Endothelial cell of umbilical vein (primary cell): ENCODE measurements around the gene RHOH. TPM values are rescaled to one million over a fixed set of nuclear protein-coding genes. Genes with fewer than 3 reads are reported as not detected.

ENCODE experiments used
- BruUV-seq: library from RNA; stranded (reverse); fragments of 400-500 nt; replicated peaks from 2 replicates; lab custom pipeline; 2021; lab: Mats Ljungman, UMichigan
- CTCF ChIA-PET: fragments of 300-600, 350-600 bp; sonication (Branson Sonifier 250); formaldehyde crosslinking; loops from one replicate; lab custom pipeline; 2021; ENCODE audit warnings: antibody characterized with exemption, inconsistent platforms; lab: Charles Lee
- POLR2A ChIA-PET: fragments of 300-600, 350-600 bp; sonication (Branson Sonifier 250); formaldehyde crosslinking; loops from one replicate; lab custom pipeline; 2021; ENCODE audit warnings: antibody characterized with exemption, inconsistent platforms; lab: Charles Lee
- DNase-seq: peaks from one replicate; pipeline ENCODE4 v3.0.0-alpha.2; 2011; ENCODE audit warnings: low read depth, low spot score
- FAIRE-seq: peaks from 2 replicates; lab custom pipeline; 2011; peaks lifted over from hg19 to GRCh38; lab: Jason Lieb, UNC
- H2AFZ ChIP-seq: 2 replicates; pipeline ENCODE4 v1.6.0; 2012; ENCODE audit warnings: low read depth, low read length, control low read depth, inconsistent platforms
- H3K27ac ChIP-seq: 2 replicates; pipeline ENCODE4 v1.5.1; 2011; ENCODE audit warnings: low read depth, mild to moderate bottlenecking, control low read depth, low read length, moderate library complexity; ENCODE audit not compliant: insufficient read depth
- H3K27me3 ChIP-seq, 2 experiments: 2 replicates each; pipeline versions ENCODE4 v1.6.0 to v1.6.1; 2011; ENCODE audit warnings: low read length in 2 of 2, mixed read lengths in 1 of 2; ENCODE audit not compliant: control insufficient read depth in 2 of 2, insufficient read depth in 2 of 2
- H3K36me3 ChIP-seq, 2 experiments: 2 replicates in 1 of 2; 3 replicates in 1 of 2; pipeline ENCODE4 v1.5.1; 2011; ENCODE audit warnings: low read length in 2 of 2, mild to moderate bottlenecking in 1 of 2, moderate library complexity in 1 of 2; ENCODE audit not compliant: control insufficient read depth in 2 of 2, insufficient read depth in 2 of 2; ENCODE audit errors: extremely low read depth in 1 of 2
- H3K4me1 ChIP-seq: 3 replicates; pipeline ENCODE4 v1.5.1; 2011; ENCODE audit warnings: mild to moderate bottlenecking, low read length; ENCODE audit not compliant: control insufficient read depth, insufficient read depth; ENCODE audit errors: extremely low read depth
- H3K4me2 ChIP-seq: 2 replicates; pipeline ENCODE4 v1.6.1; 2011; ENCODE audit warnings: low read length, control low read depth, mixed read lengths; ENCODE audit not compliant: insufficient read depth
- H3K4me3 ChIP-seq, 3 experiments: fragments of 200-600 bp in 1 of 3; sonication (generic), shearing (Covaris generic) in 1 of 3; replicated peaks in 1 of 3; 2 replicates each; pipeline ENCODE4 v1.5.1; 2011 to 2016; ENCODE audit warnings: control low read depth in 3 of 3, low read length in 3 of 3, mild to moderate bottlenecking in 2 of 3, inconsistent platforms in 1 of 3, low read depth in 1 of 3, moderate library complexity in 1 of 3; ENCODE audit not compliant: insufficient read depth in 1 of 3
- H3K79me2 ChIP-seq: 2 replicates; pipeline ENCODE4 v1.6.0; 2012; ENCODE audit warnings: low read length, inconsistent platforms; ENCODE audit not compliant: control insufficient read depth, insufficient read depth
- H3K9ac ChIP-seq: replicated peaks from 2 replicates; pipeline ENCODE3; 2011; ENCODE audit warnings: low read length, control low read depth; ENCODE audit not compliant: insufficient read depth; ENCODE audit errors: extremely low read depth
- H3K9me1 ChIP-seq: replicated peaks from 3 replicates; pipeline ENCODE4 v1.6.0; 2011; ENCODE audit warnings: mild to moderate bottlenecking, low read length; ENCODE audit not compliant: control insufficient read depth, insufficient read depth; ENCODE audit errors: extremely low read depth
- H3K9me3 ChIP-seq: replicated peaks from 2 replicates; pipeline ENCODE4 v1.5.1; 2012; ENCODE audit warnings: low read length, inconsistent platforms; ENCODE audit not compliant: control insufficient read depth, insufficient read depth
- H4K20me1 ChIP-seq: replicated peaks from 2 replicates; pipeline ENCODE3; 2011; ENCODE audit warnings: mild to moderate bottlenecking, low read length; ENCODE audit not compliant: control insufficient read depth, insufficient read depth; ENCODE audit errors: extremely low read depth
- EZH2 ChIP-seq: IDR thresholded peaks from 2 replicates; pipeline ENCODE4 v1.6.1; 2012; ENCODE audit warnings: borderline replicate concordance, low read depth, mild to moderate bottlenecking, moderate library complexity, low read length, inconsistent platforms; ENCODE audit not compliant: severe bottlenecking
- FOS ChIP-seq: IDR thresholded peaks from 2 replicates; pipeline ENCODE4 v1.6.1; 2011; ENCODE audit warnings: mild to moderate bottlenecking, low read length, moderate library complexity, borderline replicate concordance; ENCODE audit not compliant: insufficient read depth
- GATA2 ChIP-seq: IDR thresholded peaks from 2 replicates; pipeline ENCODE4 v1.7.0; 2011; ENCODE audit warnings: low read depth, mild to moderate bottlenecking, moderate library complexity, mixed read lengths, low read length; ENCODE audit not compliant: insufficient read length, insufficient read depth
- JUN ChIP-seq: IDR thresholded peaks from 2 replicates; pipeline ENCODE4 v1.6.1; 2011; ENCODE audit warnings: borderline replicate concordance, low read depth; ENCODE audit not compliant: insufficient read length, insufficient read depth
- MYC ChIP-seq: IDR thresholded peaks from one replicate; pipeline ENCODE4 v1.6.1; 2011; ENCODE audit warnings: mild to moderate bottlenecking, low read depth, low read length
- POLR2A ChIP-seq: IDR thresholded peaks from 2 replicates; pipeline ENCODE4 v1.6.1; 2012; ENCODE audit warnings: low read depth, mild to moderate bottlenecking, control low read depth, low read length
- POLR2AphosphoS5 ChIP-seq: IDR thresholded peaks from 2 replicates; pipeline ENCODE4 v1.6.1; 2012; ENCODE audit warnings: low read depth, mild to moderate bottlenecking, control low read depth, low read length, moderate library complexity; ENCODE audit not compliant: insufficient read depth
- dilution Hi-C: fragments of 300-500 bp; cut with MboI; formaldehyde crosslinking; loops from one replicate; pipeline ENCODE4 v1.15.0; 2019; ENCODE audit warnings: low sequenced_read_pairs; ENCODE audit not compliant: extremely low pct_ligation_motif_present
- intact Hi-C: fragments of 100-400 bp; cut with micrococcal nuclease; formaldehyde crosslinking; loops from one replicate; pipeline ENCODE4 v1.10.0; 2022
- polyA plus RNA-seq, 4 experiments: library from polyadenylated mRNA; depleted of rRNA in 3 of 4; stranded (reverse) in 3 of 4; unstranded in 1 of 4; fragments of >200 nt; gene quantifications; 2 replicates each; pipeline versions ENCODE4 v1.2.1 to v1.2.3, GENCODE V29; 2011 to 2012; ENCODE audit warnings: missing spikeins in 1 of 4
- total RNA-seq: library from RNA; stranded (reverse); gene quantifications from 2 replicates; pipeline ENCODE4 v1.2.3, GENCODE V29; 2021
- TF ChIP-seq, protein P1 (sequence below): IDR thresholded peaks from 2 replicates; pipeline ENCODE4 v1.6.1; 2011; ENCODE audit not compliant: insufficient read depth, insufficient read length
- TF ChIP-seq, protein P2 (sequence below), 2 donors: IDR thresholded peaks; 1 replicate in 1 of 2; 2 replicates in 1 of 2; pipeline ENCODE4 v1.5.1; 2011; ENCODE audit warnings: low read length in 2 of 2, mild to moderate bottlenecking in 2 of 2, moderate library complexity in 2 of 2, control low read depth in 1 of 2, inconsistent platforms in 1 of 2, low read depth in 1 of 2; ENCODE audit not compliant: insufficient read depth in 1 of 2; ENCODE audit errors: extremely low read depth in 1 of 2

RHOH gene
- total and polyA plus RNA-seq, 2 donors (not counting 3 experiments of a cell fraction or from before 2014, with no cell fraction given), result not detected

DNA sequence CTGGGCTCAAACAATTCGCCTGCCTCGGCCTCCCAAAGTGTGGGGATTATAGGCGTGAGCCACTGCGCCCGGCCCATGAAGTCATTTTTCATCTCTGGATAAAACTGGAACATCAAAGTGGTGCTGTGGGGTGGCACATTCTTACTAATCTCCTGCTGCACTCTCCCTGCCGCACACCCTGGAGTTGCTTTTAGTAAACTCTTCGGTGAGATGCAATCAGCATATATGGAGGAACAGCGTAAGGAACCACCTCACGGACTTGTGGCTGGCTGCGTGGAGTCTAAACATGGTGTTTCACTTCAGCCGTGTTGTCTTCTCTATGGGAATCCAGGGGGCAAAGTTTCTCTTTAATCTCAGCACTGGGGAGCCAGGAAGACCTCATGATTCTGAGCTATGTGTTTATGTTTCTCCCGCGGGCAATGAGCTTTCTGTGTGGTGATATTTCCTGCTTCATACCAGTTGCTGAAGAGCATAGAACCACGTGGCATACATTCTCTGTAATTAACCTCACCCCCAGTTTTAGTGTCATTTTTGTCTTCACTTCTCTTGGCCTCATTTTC is 2.1 kb upstream of the RHOH start:
- H3K27ac ChIP-seq, result no peak overlapping the region
- no peak for FAIRE-seq
- dilution Hi-C loops, result no loop called here
- TF ChIP-seq, protein P1, sequence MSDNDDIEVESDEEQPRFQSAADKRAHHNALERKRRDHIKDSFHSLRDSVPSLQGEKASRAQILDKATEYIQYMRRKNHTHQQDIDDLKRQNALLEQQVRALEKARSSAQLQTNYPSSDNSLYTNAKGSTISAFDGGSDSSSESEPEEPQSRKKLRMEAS, result no peak
- no peak for TF ChIP-seq EZH2
- TF ChIP-seq FOS, result no peak
- TF ChIP-seq JUN, result no peak
- no peak for TF ChIP-seq POLR2A
- no peak for TF ChIP-seq POLR2AphosphoS5
- TF ChIP-seq, protein P2, sequence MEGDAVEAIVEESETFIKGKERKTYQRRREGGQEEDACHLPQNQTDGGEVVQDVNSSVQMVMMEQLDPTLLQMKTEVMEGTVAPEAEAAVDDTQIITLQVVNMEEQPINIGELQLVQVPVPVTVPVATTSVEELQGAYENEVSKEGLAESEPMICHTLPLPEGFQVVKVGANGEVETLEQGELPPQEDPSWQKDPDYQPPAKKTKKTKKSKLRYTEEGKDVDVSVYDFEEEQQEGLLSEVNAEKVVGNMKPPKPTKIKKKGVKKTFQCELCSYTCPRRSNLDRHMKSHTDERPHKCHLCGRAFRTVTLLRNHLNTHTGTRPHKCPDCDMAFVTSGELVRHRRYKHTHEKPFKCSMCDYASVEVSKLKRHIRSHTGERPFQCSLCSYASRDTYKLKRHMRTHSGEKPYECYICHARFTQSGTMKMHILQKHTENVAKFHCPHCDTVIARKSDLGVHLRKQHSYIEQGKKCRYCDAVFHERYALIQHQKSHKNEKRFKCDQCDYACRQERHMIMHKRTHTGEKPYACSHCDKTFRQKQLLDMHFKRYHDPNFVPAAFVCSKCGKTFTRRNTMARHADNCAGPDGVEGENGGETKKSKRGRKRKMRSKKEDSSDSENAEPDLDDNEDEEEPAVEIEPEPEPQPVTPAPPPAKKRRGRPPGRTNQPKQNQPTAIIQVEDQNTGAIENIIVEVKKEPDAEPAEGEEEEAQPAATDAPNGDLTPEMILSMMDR (IDR thresholded peaks at IDR 0.05; ENCODE audit: extremely low read depth in 1 of 2, insufficient read depth in 1 of 2, low read depth in 1 of 2, low read length in 2 of 2), result no peak
- no peak for TF ChIP-seq MYC
- TF ChIP-seq GATA2, result no peak
- H3K9me1 ChIP-seq, result no peaks in the 10 kb centered on the region
- H3K9ac ChIP-seq, result no peak overlapping the region
- peak; percentile 17 for DNase-seq
- BruUV-seq, result no TSS peak
- no peaks in the 10 kb centered on the region for H3K9me3 ChIP-seq
- H3K4me1 ChIP-seq, result peaks cover 4% of the 10 kb centered on the region
- H3K4me2 ChIP-seq, result no peak overlapping the region
- H3K27me3 ChIP-seq, result no peaks in the 10 kb centered on the region
- H2AFZ ChIP-seq, result peak overlapping the region; percentile 44
- intact Hi-C loops, result no loop called here
- ChIA-PET CTCF (interaction anchor here (1.0 to 1.3 kb wide), 4 partner anchors 8 to 122 kb away, joined by 3 to 4 read pairs (median 3); no protein-coding TSS in a partner anchor), POLR2A (no interaction called here)
- H4K20me1 ChIP-seq, result no peaks in the 10 kb centered on the region
- no peaks in the 10 kb centered on the region for H3K79me2 ChIP-seq
- H3K36me3 ChIP-seq, result no peaks in the 10 kb centered on the region
- H3K4me3 ChIP-seq, result no peak overlapping the region
